Breast epithelium (tissue), 4 donors: ENCODE data around the gene RHOB. TPM values are rescaled to one million over a fixed set of nuclear protein-coding genes. Genes with fewer than 3 reads are reported as not detected.
A peak's percentile ranks its signal among the peaks of the same experiment; 100 is the strongest.

ENCODE experiments used
- DNase-seq, 2 donors: peaks; one replicate each; pipeline ENCODE4 v3.0.0-alpha.2; 2019; ENCODE audit warnings: low spot score in 2 of 2
- H3K27ac ChIP-seq, 2 donors: fragments of 200-600 bp; sonication (generic) in 1 of 2; one replicate each; pipeline ENCODE4 v1.5.1; 2016 to 2019; ENCODE audit warnings: mild to moderate bottlenecking in 1 of 2
- H3K27me3 ChIP-seq, 2 donors: fragments of 200-600 bp; sonication (generic) in 1 of 2; one replicate each; pipeline versions ENCODE4 v1.5.1 to v1.6.0; 2017 to 2019; ENCODE audit warnings: control low read depth in 1 of 2, mild to moderate bottlenecking in 1 of 2
- H3K36me3 ChIP-seq: fragments of 200-600 bp; one replicate; pipeline ENCODE4 v1.5.1; 2019
- H3K4me1 ChIP-seq, 2 donors: fragments of 200-600 bp; sonication (generic); one replicate each; pipeline ENCODE4 v1.5.1; 2016 to 2019; ENCODE audit warnings: control low read depth in 1 of 2
- H3K4me3 ChIP-seq, 3 donors: fragments of 200-600 bp; sonication (generic); 1 replicate in 2 of 3; 2 replicates in 1 of 3; pipeline ENCODE4 v1.5.1; 2016 to 2019; ENCODE audit warnings: mild to moderate bottlenecking in 3 of 3, moderate library complexity in 2 of 3
- H3K9me3 ChIP-seq, 2 donors: fragments of 200-600 bp; sonication (generic) in 1 of 2; one replicate each; pipeline ENCODE4 v1.5.1; 2016 to 2019; ENCODE audit warnings: control low read depth in 1 of 2
- POLR2A ChIP-seq: fragments of 450-650 bp; IDR thresholded peaks from one replicate; pipeline ENCODE4 v1.6.1; 2016; ENCODE audit warnings: antibody characterized with exemption, mild to moderate bottlenecking, moderate library complexity
- POLR2AphosphoS5 ChIP-seq, 3 donors: sonication (generic); formaldehyde crosslinking; IDR thresholded peaks; one replicate each; pipeline ENCODE4 v1.6.1; 2017; ENCODE audit warnings: antibody characterized with exemption in 3 of 3
- intact Hi-C: fragments of 100-400 bp; cut with DNase I; formaldehyde crosslinking; loops from one replicate; pipeline ENCODE4 v1.15.1; 2023; ENCODE audit warnings: low total_unique reads
- total RNA-seq, 3 donors: library from RNA; depleted of rRNA; stranded (reverse); fragments of >200 nt; gene quantifications; one replicate each; pipeline ENCODE4 v1.1.0, GENCODE V29; 2016
- TF ChIP-seq, protein P1 (sequence below), 3 donors: fragments of 450-650 bp; IDR thresholded peaks; one replicate each; pipeline ENCODE4 v1.5.1; 2016 to 2017; ENCODE audit warnings: antibody characterized with exemption in 3 of 3, mild to moderate bottlenecking in 3 of 3, moderate library complexity in 3 of 3

The RHOB gene
- total RNA-seq, 3 donors from 2014 or later = 643 to 1,178 (median 772) TPM

DNA sequence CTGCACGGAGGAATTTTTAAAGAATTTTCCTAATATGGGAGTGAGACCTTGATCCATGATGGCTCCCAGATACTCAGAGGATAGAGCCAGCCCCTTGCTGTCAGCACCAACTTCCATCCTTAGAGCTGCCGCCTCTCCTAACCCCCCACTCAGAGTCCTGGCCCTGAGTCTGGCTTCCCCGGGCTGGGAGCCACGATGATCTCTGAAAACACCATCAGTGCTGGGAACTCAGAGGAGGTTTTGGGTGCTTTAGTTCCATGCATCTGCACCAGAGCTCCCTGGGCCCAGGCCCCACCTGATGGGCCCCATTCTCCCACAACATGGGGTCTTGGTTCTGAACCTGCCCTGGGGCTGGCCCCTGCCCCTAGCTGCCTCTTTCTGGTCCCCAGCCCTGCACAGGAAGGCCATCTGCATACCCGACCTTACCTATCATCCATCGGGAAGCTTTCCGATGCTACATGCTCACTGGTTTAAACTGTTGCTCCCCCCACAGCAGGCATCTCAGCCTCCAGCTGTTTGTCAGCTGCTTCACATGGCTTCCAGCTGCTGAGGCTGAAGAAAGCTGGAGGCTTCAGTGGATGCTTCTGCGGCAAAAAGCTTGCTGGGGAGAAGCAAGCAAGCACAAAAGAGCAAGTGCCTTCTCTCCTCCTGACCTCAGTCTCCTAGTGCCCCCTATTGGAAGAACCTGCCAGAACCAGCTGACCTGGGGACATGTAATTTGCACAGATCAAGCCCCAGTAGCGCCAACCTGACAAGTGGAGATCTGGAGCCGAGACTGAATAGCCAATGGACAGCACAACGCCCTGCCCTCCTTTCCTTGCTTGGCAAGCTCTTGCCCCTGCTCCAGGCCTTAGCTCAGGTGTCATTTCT is 24.2 kb upstream of the RHOB start:
- H3K4me1 ChIP-seq = peaks cover 13 to 19% of the 10 kb centered on the region in 2 donors
- H3K4me3 ChIP-seq = peak overlapping the region in 1 of 3 donors; percentile 16
- no peaks in the 10 kb centered on the region for H3K27me3 ChIP-seq
- peak overlapping the region; percentile 79 to 88 for H3K27ac ChIP-seq
- intact Hi-C loops = no loop called here
- H3K9me3 ChIP-seq = no peaks in the 10 kb centered on the region
- no peak for DNase-seq
- no peaks in the 10 kb centered on the region for H3K36me3 ChIP-seq
- TF ChIP-seq, protein P1, sequence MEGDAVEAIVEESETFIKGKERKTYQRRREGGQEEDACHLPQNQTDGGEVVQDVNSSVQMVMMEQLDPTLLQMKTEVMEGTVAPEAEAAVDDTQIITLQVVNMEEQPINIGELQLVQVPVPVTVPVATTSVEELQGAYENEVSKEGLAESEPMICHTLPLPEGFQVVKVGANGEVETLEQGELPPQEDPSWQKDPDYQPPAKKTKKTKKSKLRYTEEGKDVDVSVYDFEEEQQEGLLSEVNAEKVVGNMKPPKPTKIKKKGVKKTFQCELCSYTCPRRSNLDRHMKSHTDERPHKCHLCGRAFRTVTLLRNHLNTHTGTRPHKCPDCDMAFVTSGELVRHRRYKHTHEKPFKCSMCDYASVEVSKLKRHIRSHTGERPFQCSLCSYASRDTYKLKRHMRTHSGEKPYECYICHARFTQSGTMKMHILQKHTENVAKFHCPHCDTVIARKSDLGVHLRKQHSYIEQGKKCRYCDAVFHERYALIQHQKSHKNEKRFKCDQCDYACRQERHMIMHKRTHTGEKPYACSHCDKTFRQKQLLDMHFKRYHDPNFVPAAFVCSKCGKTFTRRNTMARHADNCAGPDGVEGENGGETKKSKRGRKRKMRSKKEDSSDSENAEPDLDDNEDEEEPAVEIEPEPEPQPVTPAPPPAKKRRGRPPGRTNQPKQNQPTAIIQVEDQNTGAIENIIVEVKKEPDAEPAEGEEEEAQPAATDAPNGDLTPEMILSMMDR (IDR thresholded peaks at IDR 0.05) = no peak
- no peak for TF ChIP-seq POLR2AphosphoS5 (IDR thresholded peaks at IDR 0.05)
- no peak for TF ChIP-seq POLR2A

DNA sequence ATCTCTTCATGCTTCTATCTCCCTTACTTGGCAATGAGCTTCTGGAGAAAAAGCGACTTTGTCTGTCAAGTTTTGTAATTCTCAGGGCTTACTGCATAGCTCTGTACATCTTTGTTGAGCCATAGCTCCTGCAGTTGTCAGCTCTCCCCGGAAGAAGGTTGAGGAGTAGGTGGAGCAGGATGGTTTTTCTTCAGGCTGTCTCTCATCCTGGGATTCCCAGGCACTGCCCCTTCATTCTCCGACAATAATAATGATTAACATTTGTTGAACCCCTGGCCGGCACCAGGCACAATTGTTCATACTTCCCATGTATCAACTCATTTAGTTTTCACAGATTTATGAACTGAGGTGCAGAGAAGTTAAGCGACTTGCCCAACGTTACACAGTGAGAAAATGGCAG is 23.5 kb upstream of the RHOB start:
- Histone ChIP-seq H3K36me3 (no peaks in the 10 kb centered on the region), H3K27ac (peak overlapping the region; percentile 79 to 88), H3K4me1 (peaks cover 13 to 19% of the 10 kb centered on the region in 2 donors), H3K27me3 (no peaks in the 10 kb centered on the region), H3K9me3 (no peaks in the 10 kb centered on the region), H3K4me3 (no peak overlapping the region)
- no peak for TF ChIP-seq POLR2A
- TF ChIP-seq, protein P1 (IDR thresholded peaks at IDR 0.05) = no peak
- no peak for TF ChIP-seq POLR2AphosphoS5 (IDR thresholded peaks at IDR 0.05)
- no peak for DNase-seq
- intact Hi-C loops = no loop called here

DNA sequence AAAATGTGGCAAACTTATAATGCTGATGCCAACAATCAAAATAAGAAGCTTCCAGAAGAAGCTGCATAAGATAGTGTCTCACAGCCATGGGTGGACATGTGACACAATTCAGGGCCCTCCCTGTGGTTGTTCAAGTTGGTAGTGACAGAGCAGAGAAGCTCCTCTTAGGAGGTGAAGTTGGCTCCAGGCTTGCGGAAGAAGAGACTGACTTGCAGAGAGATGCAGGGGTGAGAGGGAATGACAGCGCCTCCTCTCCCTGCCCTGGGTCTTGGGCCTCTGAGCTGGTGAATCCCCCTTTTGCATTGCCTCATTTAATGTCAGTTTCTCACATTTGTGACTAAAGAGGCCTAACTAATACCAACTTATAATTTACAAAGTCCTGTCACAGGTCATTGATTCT is 23.0 kb upstream of the RHOB start:
- Histone ChIP-seq H3K9me3 (no peaks in the 10 kb centered on the region), H3K36me3 (no peaks in the 10 kb centered on the region), H3K4me3 (no peak overlapping the region), H3K27ac (peak overlapping the region; percentile 79 to 88), H3K4me1 (peaks cover 13 to 19% of the 10 kb centered on the region in 2 donors), H3K27me3 (no peaks in the 10 kb centered on the region)
- no peak for DNase-seq
- TF ChIP-seq POLR2A = no peak
- no peak for TF ChIP-seq POLR2AphosphoS5 (IDR thresholded peaks at IDR 0.05)
- TF ChIP-seq, protein P1 (IDR thresholded peaks at IDR 0.05) = no peak
- intact Hi-C loops = no loop called here

DNA sequence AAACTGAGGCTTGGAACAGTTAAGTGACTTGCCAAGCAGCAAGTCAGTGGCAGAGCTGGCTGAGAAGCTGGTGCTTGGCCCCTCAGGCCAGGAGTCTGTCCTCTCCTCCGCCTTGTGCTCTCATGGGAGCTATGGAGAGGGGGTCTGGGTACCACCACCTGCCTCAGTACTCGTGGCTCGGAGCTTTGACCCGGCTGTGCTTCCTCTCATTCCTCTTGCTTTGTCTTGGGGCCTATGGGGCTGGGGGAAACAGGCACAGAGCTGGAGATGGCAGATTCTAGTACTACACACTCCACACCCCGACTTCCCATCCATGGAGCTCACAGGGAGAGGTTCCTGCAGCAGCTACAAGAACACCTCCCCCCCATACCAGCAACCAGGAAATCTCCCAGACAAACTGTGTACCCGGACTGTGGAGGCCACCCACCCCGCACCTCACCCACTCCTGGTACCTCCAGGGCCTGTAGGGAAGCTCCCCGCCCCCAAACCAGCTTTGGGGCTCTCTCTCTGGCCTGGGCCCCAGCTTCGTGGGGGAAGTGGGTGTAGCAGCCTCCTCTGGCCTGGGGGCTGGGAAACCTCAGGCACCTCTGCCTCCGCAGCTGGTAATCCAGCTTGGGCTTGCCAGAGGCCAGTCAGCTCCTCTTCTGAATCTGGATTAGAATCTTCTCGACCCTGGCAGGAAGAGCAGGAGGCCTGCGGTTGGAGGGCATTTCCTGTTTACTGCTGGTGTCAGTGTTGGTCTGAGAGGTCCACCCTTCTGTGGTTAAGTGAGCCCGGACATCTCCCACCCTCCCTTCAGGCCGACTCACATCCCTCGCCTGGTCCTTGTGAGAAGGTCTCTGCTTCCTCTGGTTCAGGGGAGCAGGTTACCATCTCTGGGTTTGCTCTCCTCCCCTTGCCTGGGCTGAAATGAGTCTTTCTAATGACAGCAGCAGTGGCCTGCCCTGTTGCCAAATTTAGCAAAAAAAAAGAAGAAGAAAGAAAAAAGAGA is 22.3 kb upstream of the RHOB start:
- TF ChIP-seq POLR2A (no peak), POLR2AphosphoS5 (IDR thresholded peaks at IDR 0.05) (peak in 1 of 3 donors; percentile 5)
- TF ChIP-seq, protein P1 (IDR thresholded peaks at IDR 0.05) = no peak
- Histone ChIP-seq H3K9me3 (no peaks in the 10 kb centered on the region), H3K27me3 (no peaks in the 10 kb centered on the region), H3K36me3 (no peaks in the 10 kb centered on the region), H3K4me3 (peak overlapping the region in 1 of 3 donors; percentile 6), H3K4me1 (peaks cover 13 to 19% of the 10 kb centered on the region in 2 donors), H3K27ac (peak overlapping the region; percentile 79 to 88)
- DNase-seq = peak in 1 of 2 donors; percentile 61
- intact Hi-C loops = no loop called here
